OCI-LY3 (cell line): ENCODE results near the gene FIG4.

Experiments used
- EZH2phosphoT487 ChIP-seq: fragments of 200-600 bp; shearing (Covaris generic); IDR thresholded peaks from 2 replicates; pipeline ENCODE4 v1.6.1; 2018; ENCODE audit warnings: antibody characterized with exemption, mixed run types, low read depth
- TF ChIP-seq, protein P1 (sequence below): fragments of 200-600, 300-600 bp; sonication (generic); IDR thresholded peaks from 2 replicates; pipeline ENCODE4 v1.5.1; 2014; ENCODE audit warnings: antibody characterized with exemption, low read length, low read depth

GRCh38 chr6:109766167-109766566 is 75.1 kb downstream of the FIG4 start:
- TF ChIP-seq, protein P1, sequence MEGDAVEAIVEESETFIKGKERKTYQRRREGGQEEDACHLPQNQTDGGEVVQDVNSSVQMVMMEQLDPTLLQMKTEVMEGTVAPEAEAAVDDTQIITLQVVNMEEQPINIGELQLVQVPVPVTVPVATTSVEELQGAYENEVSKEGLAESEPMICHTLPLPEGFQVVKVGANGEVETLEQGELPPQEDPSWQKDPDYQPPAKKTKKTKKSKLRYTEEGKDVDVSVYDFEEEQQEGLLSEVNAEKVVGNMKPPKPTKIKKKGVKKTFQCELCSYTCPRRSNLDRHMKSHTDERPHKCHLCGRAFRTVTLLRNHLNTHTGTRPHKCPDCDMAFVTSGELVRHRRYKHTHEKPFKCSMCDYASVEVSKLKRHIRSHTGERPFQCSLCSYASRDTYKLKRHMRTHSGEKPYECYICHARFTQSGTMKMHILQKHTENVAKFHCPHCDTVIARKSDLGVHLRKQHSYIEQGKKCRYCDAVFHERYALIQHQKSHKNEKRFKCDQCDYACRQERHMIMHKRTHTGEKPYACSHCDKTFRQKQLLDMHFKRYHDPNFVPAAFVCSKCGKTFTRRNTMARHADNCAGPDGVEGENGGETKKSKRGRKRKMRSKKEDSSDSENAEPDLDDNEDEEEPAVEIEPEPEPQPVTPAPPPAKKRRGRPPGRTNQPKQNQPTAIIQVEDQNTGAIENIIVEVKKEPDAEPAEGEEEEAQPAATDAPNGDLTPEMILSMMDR: no peak
- TF ChIP-seq EZH2phosphoT487: no peak
